Esophagus muscularis mucosa (tissue), 4 donors: ENCODE measurements around the gene EZR. TPM values are rescaled to one million over a fixed set of nuclear protein-coding genes. Genes with fewer than 3 reads are reported as not detected.
"Not testable (repeated sequence)": the region's sequence is repeated elsewhere in the genome, so short reads cannot be mapped to it uniquely, and the experiment has no call there.

Source experiments
- DNase-seq: peaks from one replicate; pipeline ENCODE4 v3.0.0-alpha.2; 2017; ENCODE audit errors: extremely low spot score
- H3K27ac ChIP-seq, 4 donors: fragments of 200-600 bp; sonication (generic); replicated peaks in 1 of 4; 1 replicate in 3 of 4; 2 replicates in 1 of 4; pipeline ENCODE4 v1.5.1; 2016 to 2019; ENCODE audit warnings: mild to moderate bottlenecking in 1 of 4
- H3K27me3 ChIP-seq, 4 donors: fragments of 200-600 bp; sonication (generic); one replicate each; pipeline versions ENCODE4 v1.5.1 to v1.6.0; 2016 to 2019
- H3K36me3 ChIP-seq, 4 donors: fragments of 200-600 bp; sonication (generic); one replicate each; pipeline ENCODE4 v1.5.1; 2016 to 2019
- H3K4me1 ChIP-seq, 4 donors: fragments of 200-600 bp; sonication (generic); one replicate each; pipeline ENCODE4 v1.5.1; 2016 to 2019
- H3K4me3 ChIP-seq, 4 donors: fragments of 200-600 bp; sonication (generic); 1 replicate in 2 of 4; 2 replicates in 2 of 4; pipeline ENCODE4 v1.5.1; 2016 to 2019; ENCODE audit warnings: mild to moderate bottlenecking in 4 of 4, moderate library complexity in 1 of 4
- H3K9me3 ChIP-seq, 4 donors: fragments of 200-600 bp; sonication (generic); 1 replicate in 3 of 4; 2 replicates in 1 of 4; pipeline ENCODE4 v1.5.1; 2016 to 2019
- EP300 ChIP-seq: sonication (generic); formaldehyde crosslinking; IDR thresholded peaks from one replicate; pipeline ENCODE4 v1.6.1; 2017; ENCODE audit warnings: antibody characterized with exemption
- POLR2A ChIP-seq: fragments of 450-650 bp; IDR thresholded peaks from one replicate; pipeline ENCODE4 v1.6.1; 2017; ENCODE audit warnings: antibody characterized with exemption, moderate library complexity, mild to moderate bottlenecking, low read depth
- POLR2AphosphoS5 ChIP-seq, 2 donors: sonication (generic); formaldehyde crosslinking; IDR thresholded peaks; one replicate each; pipeline ENCODE4 v1.6.1; 2017; ENCODE audit warnings: antibody characterized with exemption in 2 of 2
- WGBS: methylation state at CpG from one replicate; pipeline ENCODE4 v1.1.5; 2018; 5-methylcytosine and 5-hydroxymethylcytosine counted together
- intact Hi-C: fragments of 100-400 bp; cut with DNase I; formaldehyde crosslinking; loops from one replicate; pipeline ENCODE4 v1.15.1; 2023
- total RNA-seq, 4 donors: library from RNA; depleted of rRNA; stranded (reverse); fragments of >200 nt; gene quantifications; one replicate each; pipeline versions ENCODE4 v1.1.0 to v1.2.1, GENCODE V29; 2016
- TF ChIP-seq, protein P1 (sequence below), 3 experiments: fragments of 200-600 bp in 2 of 3; fragments of 450-650 bp in 1 of 3; sonication (generic) in 2 of 3; IDR thresholded peaks; one replicate each; pipeline ENCODE4 v1.5.1; 2017 to 2019; ENCODE audit warnings: antibody characterized with exemption in 3 of 3, mild to moderate bottlenecking in 2 of 3, moderate library complexity in 1 of 3

The EZR gene
- total RNA-seq, 4 donors from 2014 or later: 205 to 226 (median 212) TPM

DNA sequence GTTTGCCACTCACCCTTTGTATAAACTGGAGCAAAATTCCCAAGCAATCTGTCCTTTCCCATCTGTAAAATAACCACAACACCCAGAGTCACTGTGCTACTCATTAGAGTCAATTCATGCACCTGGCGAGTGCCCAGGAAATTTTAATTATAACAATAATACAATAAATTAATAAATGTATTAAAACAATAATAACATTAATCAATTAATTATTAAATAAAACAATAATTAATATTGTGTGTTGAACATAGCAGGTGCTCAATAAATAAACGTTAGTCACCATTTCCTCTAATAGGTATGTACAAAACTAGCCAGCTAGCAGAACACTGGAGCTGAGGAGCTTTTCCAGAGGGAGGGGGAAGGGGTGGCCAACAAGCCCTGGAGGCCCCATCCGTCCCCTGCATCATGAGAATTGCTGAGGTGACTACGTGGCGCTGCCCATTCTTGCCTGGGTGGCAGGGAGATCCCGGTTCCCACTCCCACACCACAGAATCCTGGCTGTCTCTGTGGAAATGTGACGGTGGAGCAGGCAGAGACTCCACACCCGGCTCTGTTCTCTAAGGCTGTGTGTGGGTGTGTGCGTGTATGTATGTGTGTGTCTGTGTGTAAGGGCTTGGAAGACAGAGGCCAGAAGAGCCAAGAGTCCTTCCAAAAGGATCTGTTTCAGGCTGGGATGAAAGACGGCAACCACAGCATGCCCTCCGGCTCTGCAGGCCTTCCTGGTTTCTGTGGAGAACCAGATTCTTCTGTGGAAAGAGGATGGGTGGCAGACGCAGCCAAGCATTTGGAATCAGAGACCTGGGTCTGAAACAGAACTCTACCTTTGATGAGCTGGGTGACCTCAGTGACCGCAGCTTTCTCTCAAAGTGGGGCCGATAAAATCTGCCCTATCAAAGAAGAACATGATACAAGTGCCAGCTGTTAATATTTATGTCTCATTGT lies 18.8 kb upstream of the EZR start:
- DNase-seq: no peak

GRCh38 chr6:158836625-158837311 lies 17.6 kb upstream of the EZR start:
- Histone ChIP-seq H3K36me3 (no peaks in the 10 kb centered on the region), H3K4me3 (no peak overlapping the region), H3K4me1 (peaks cover 0 to 8% (median 0%) of the 10 kb centered on the region in 4 donors), H3K9me3 (no peaks in the 10 kb centered on the region), H3K27ac (no peak overlapping the region), H3K27me3 (no peaks in the 10 kb centered on the region)
- TF ChIP-seq EP300: no peak
- TF ChIP-seq POLR2AphosphoS5 (IDR thresholded peaks at IDR 0.05): no peak
- TF ChIP-seq, protein P1, sequence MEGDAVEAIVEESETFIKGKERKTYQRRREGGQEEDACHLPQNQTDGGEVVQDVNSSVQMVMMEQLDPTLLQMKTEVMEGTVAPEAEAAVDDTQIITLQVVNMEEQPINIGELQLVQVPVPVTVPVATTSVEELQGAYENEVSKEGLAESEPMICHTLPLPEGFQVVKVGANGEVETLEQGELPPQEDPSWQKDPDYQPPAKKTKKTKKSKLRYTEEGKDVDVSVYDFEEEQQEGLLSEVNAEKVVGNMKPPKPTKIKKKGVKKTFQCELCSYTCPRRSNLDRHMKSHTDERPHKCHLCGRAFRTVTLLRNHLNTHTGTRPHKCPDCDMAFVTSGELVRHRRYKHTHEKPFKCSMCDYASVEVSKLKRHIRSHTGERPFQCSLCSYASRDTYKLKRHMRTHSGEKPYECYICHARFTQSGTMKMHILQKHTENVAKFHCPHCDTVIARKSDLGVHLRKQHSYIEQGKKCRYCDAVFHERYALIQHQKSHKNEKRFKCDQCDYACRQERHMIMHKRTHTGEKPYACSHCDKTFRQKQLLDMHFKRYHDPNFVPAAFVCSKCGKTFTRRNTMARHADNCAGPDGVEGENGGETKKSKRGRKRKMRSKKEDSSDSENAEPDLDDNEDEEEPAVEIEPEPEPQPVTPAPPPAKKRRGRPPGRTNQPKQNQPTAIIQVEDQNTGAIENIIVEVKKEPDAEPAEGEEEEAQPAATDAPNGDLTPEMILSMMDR (IDR thresholded peaks at IDR 0.05): no peak
- no peak for TF ChIP-seq POLR2A
- DNase-seq: no peak
- intact Hi-C loops: no loop called here
- WGBS: 98% methylated on average over 11 of the region's 11 CpGs

More for the DNA sequence above, 18.8 kb upstream of the EZR start:
- Histone ChIP-seq H3K9me3 (no peaks in the 10 kb centered on the region), H3K36me3 (no peaks in the 10 kb centered on the region), H3K4me3 (no peak overlapping the region), H3K27me3 (no peaks in the 10 kb centered on the region), H3K27ac (no peak overlapping the region), H3K4me1 (peaks cover 0 to 8% (median 0%) of the 10 kb centered on the region in 4 donors)
- 76% methylated on average over 14 of the region's 14 CpGs for WGBS
- intact Hi-C loops: no loop called here
- no peak for TF ChIP-seq POLR2A
- TF ChIP-seq, protein P1 (IDR thresholded peaks at IDR 0.05): no peak
- no peak for TF ChIP-seq EP300
- TF ChIP-seq POLR2AphosphoS5 (IDR thresholded peaks at IDR 0.05): no peak

- intact Hi-C loops: no loop called here
Observed at GRCh38 chr6:158835616-158836221, 16.6 kb upstream of the EZR start.

GRCh38 chr6:158834675-158835385 lies 15.7 kb upstream of the EZR start:
- H3K27me3 ChIP-seq: no peaks in the 10 kb centered on the region
- no peak overlapping the region for H3K4me3 ChIP-seq
- TF ChIP-seq POLR2A (no peak), EP300 (no peak), POLR2AphosphoS5 (IDR thresholded peaks at IDR 0.05) (no peak)
- TF ChIP-seq, protein P1 (IDR thresholded peaks at IDR 0.05): no peak
- no peak for DNase-seq
- no peaks in the 10 kb centered on the region for H3K9me3 ChIP-seq
- H3K36me3 ChIP-seq: no peaks in the 10 kb centered on the region
- peaks cover 0 to 8% (median 0%) of the 10 kb centered on the region in 4 donors for H3K4me1 ChIP-seq
- no peak overlapping the region for H3K27ac ChIP-seq
- 91% methylated on average over 9 of the region's 9 CpGs for WGBS
- intact Hi-C loops: no loop called here

More at GRCh38 chr6:158835616-158836221, 16.6 kb upstream of the EZR start:
- 84% methylated on average over 17 of the region's 19 CpGs for WGBS
- no peak overlapping the region for H3K27ac ChIP-seq
- TF ChIP-seq POLR2AphosphoS5 (IDR thresholded peaks at IDR 0.05): no peak
- TF ChIP-seq, protein P1 (IDR thresholded peaks at IDR 0.05): no peak
- H3K4me1 ChIP-seq: peaks cover 0 to 8% (median 0%) of the 10 kb centered on the region in 4 donors
- H3K36me3 ChIP-seq: no peaks in the 10 kb centered on the region
- H3K9me3 ChIP-seq: no peaks in the 10 kb centered on the region
- no peak overlapping the region for H3K4me3 ChIP-seq
- no peak for DNase-seq
- H3K27me3 ChIP-seq: no peaks in the 10 kb centered on the region

GRCh38 chr6:158832807-158833206 lies 13.6 kb upstream of the EZR start:
- H3K4me3 ChIP-seq, H3K27ac ChIP-seq, H3K36me3 ChIP-seq, H3K4me1 ChIP-seq, DNase-seq, H3K9me3 ChIP-seq, intact Hi-C loops, H3K27me3 ChIP-seq: not testable (repeated sequence)
- WGBS: 85% methylated on average over 9 of the region's 9 CpGs
